Heart left ventricle (tissue), 13 donors: ENCODE results near the gene RNASE3.

Source experiments
- POLR2A ChIP-seq, 2 donors: fragments of 450-650 bp; IDR thresholded peaks; one replicate each; pipeline ENCODE4 v1.6.1; 2017; ENCODE audit warnings: antibody characterized with exemption in 2 of 2, mild to moderate bottlenecking in 2 of 2, moderate library complexity in 2 of 2
- TF ChIP-seq, protein P1 (sequence below), 12 donors: fragments of 200-600 bp; sonication (generic) in 4 of 12; IDR thresholded peaks; one replicate each; pipeline versions ENCODE4 v1.5.0 to v1.8.0; 2018 to 2022; ENCODE audit warnings: antibody characterized with exemption in 12 of 12, mild to moderate bottlenecking in 5 of 12
- donor health status: ischemic (EF 13 %, LVEDD 7.1; RV severe dilation, severe dysfunction).
- donor health status: DM: no; HTN: yes; CAD: no.
- donor health status: DM: no; HTN: no; CAD: no.
- donor health status: ischemic (EF 25% LVEDD 6.9; RV normal size, moderate dysfunction).
- donor health status: ischemic (EF 25% LVEDD 5.7; RV mildly dilated, moderate dysfunction).
- donor health status: ischemic (EF 35%, LVEDD 5.7; RV mildly dilated, moderate dysfunction).
- donor health status: nonischemic (EF 11% LVEDD 7.7; RV severe dilation, severe dysfunction).
- donor health status: DM: yes; HTN: yes; CAD: no.
- donor health status: PGD.
- donor health status: ischemic (EF 29% LVEDD 5.4; RV normal size, mild dysfunction).
- donor health status: nonischemic (EF 23%, LVEDD 6.1; RV moderate dilation, normal function).

DNA sequence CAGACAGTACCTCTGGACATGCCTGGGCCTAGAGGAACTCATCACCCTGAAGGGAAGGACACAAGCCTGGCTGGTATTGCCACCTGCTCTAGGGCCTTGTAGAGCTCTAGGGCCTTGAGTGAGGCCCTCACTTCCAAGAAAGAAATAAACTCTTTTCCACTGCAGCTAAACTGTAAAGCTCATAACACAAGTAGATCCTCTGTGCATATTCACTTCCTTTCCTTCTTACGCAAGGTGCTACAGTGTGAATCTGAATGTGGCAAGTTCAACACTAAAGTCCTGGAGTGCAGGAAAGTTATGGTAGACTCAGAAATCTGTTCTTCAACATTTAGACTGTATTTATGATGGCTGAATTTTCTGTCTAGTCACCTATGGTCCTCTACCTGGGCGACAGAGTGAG, 14.5 kb downstream of the RNASE3 start:
- TF ChIP-seq, protein P1, sequence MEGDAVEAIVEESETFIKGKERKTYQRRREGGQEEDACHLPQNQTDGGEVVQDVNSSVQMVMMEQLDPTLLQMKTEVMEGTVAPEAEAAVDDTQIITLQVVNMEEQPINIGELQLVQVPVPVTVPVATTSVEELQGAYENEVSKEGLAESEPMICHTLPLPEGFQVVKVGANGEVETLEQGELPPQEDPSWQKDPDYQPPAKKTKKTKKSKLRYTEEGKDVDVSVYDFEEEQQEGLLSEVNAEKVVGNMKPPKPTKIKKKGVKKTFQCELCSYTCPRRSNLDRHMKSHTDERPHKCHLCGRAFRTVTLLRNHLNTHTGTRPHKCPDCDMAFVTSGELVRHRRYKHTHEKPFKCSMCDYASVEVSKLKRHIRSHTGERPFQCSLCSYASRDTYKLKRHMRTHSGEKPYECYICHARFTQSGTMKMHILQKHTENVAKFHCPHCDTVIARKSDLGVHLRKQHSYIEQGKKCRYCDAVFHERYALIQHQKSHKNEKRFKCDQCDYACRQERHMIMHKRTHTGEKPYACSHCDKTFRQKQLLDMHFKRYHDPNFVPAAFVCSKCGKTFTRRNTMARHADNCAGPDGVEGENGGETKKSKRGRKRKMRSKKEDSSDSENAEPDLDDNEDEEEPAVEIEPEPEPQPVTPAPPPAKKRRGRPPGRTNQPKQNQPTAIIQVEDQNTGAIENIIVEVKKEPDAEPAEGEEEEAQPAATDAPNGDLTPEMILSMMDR (IDR thresholded peaks at IDR 0.05), result no peak
- no peak for TF ChIP-seq POLR2A (IDR thresholded peaks at IDR 0.05)
